Mucosa of rectum (tissue), 2 donors: ENCODE data around the gene TEX13C.
"Not testable (repeated sequence)": the region's sequence is repeated elsewhere in the genome, so short reads cannot be mapped to it uniquely, and the experiment has no call there.

Experiments
- H3K27ac ChIP-seq, 2 donors: one replicate each; pipeline ENCODE4 v1.7.0; 2013; ENCODE audit warnings: inconsistent platforms in 2 of 2, low read depth in 2 of 2, low read length in 2 of 2
- H3K27me3 ChIP-seq, 2 donors: one replicate each; pipeline ENCODE4 v1.7.0; 2013; ENCODE audit warnings: low read length in 2 of 2; ENCODE audit not compliant: control insufficient read depth in 2 of 2, insufficient read depth in 2 of 2
- H3K36me3 ChIP-seq, 2 donors: one replicate each; pipeline ENCODE4 v1.7.0; 2013; ENCODE audit warnings: low read length in 2 of 2; ENCODE audit not compliant: control insufficient read depth in 2 of 2, insufficient read depth in 2 of 2
- H3K4me1 ChIP-seq, 2 donors: one replicate each; pipeline ENCODE4 v1.7.0; 2013; ENCODE audit warnings: low read length in 2 of 2, mild to moderate bottlenecking in 1 of 2; ENCODE audit not compliant: control insufficient read depth in 2 of 2, insufficient read depth in 2 of 2
- H3K4me3 ChIP-seq, 2 donors: one replicate each; pipeline ENCODE4 v1.7.0; 2013; ENCODE audit warnings: low read length in 2 of 2
- H3K9ac ChIP-seq, 2 donors: one replicate each; pipeline ENCODE4 v1.7.0; 2013; ENCODE audit warnings: low read length in 2 of 2, low read depth in 1 of 2, mild to moderate bottlenecking in 1 of 2
- H3K9me3 ChIP-seq, 2 donors: one replicate each; pipeline ENCODE4 v1.7.0; 2013; ENCODE audit warnings: low read length in 2 of 2; ENCODE audit not compliant: control insufficient read depth in 2 of 2
- donor health status: healthy.
- donor health status: Normal muscosa, but diverticular disease.

Gene TEX13C

GRCh38 chrX:125308653-125309052, 11.0 kb upstream of the TEX13C start:
- Histone ChIP-seq H3K9me3 (no peaks in the 10 kb centered on the region), H3K27ac (no peak overlapping the region), H3K27me3 (no peaks in the 10 kb centered on the region), H3K9ac (no peak overlapping the region), H3K36me3 (no peaks in the 10 kb centered on the region), H3K4me3 (no peak overlapping the region), H3K4me1 (no peaks in the 10 kb centered on the region)

GRCh38 chrX:125319166-125319565, 505 bp upstream of the TEX13C start:
- H3K36me3 ChIP-seq, H3K4me1 ChIP-seq, H3K27me3 ChIP-seq, H3K4me3 ChIP-seq, H3K9ac ChIP-seq, H3K9me3 ChIP-seq, H3K27ac ChIP-seq: not testable (repeated sequence)

GRCh38 chrX:125322431-125322830, 2.8 kb downstream of the TEX13C start:
- Histone ChIP-seq H3K27ac (no peak overlapping the region), H3K4me1 (no peaks in the 10 kb centered on the region), H3K9ac (no peak overlapping the region), H3K4me3 (no peak overlapping the region), H3K9me3 (no peaks in the 10 kb centered on the region), H3K36me3 (no peaks in the 10 kb centered on the region), H3K27me3 (no peaks in the 10 kb centered on the region)

- Histone ChIP-seq H3K27me3 (no peaks in the 10 kb centered on the region), H3K9me3 (no peaks in the 10 kb centered on the region), H3K4me3 (no peak overlapping the region), H3K36me3 (no peaks in the 10 kb centered on the region), H3K27ac (no peak overlapping the region), H3K4me1 (no peaks in the 10 kb centered on the region), H3K9ac (no peak overlapping the region)
Measured at GRCh38 chrX:125326599-125326998, 6.9 kb downstream of the TEX13C start.

- Histone ChIP-seq H3K4me3 (no peak overlapping the region), H3K4me1 (no peaks in the 10 kb centered on the region), H3K9me3 (no peaks in the 10 kb centered on the region), H3K9ac (no peak overlapping the region), H3K36me3 (no peaks in the 10 kb centered on the region), H3K27me3 (no peaks in the 10 kb centered on the region), H3K27ac (no peak overlapping the region)
Measured at GRCh38 chrX:125327891-125328290, 8.2 kb downstream of the TEX13C start.

GRCh38 chrX:125333583-125333982, 13.9 kb downstream of the TEX13C start:
- Histone ChIP-seq H3K27me3 (no peaks in the 10 kb centered on the region), H3K4me3 (no peak overlapping the region), H3K9me3 (no peaks in the 10 kb centered on the region), H3K4me1 (no peaks in the 10 kb centered on the region), H3K9ac (no peak overlapping the region), H3K27ac (no peak overlapping the region), H3K36me3 (no peaks in the 10 kb centered on the region)

- no peaks in the 10 kb centered on the region for H3K9me3 ChIP-seq
- no peak overlapping the region for H3K9ac ChIP-seq
- H3K36me3 ChIP-seq, result no peaks in the 10 kb centered on the region
- no peak overlapping the region for H3K27ac ChIP-seq
- no peaks in the 10 kb centered on the region for H3K4me1 ChIP-seq
- H3K4me3 ChIP-seq, result no peak overlapping the region
- no peaks in the 10 kb centered on the region for H3K27me3 ChIP-seq
Measured at GRCh38 chrX:125340490-125340889, 20.8 kb downstream of the TEX13C start.

GRCh38 chrX:125374169-125374568, 54.5 kb downstream of the TEX13C start:
- H3K4me1 ChIP-seq, result no peaks in the 10 kb centered on the region
- no peak overlapping the region for H3K27ac ChIP-seq
- H3K4me3 ChIP-seq, result no peak overlapping the region
- H3K9me3 ChIP-seq, result no peaks in the 10 kb centered on the region
- no peaks in the 10 kb centered on the region for H3K27me3 ChIP-seq
- H3K9ac ChIP-seq, result no peak overlapping the region
- H3K36me3 ChIP-seq, result no peaks in the 10 kb centered on the region
